Subcutaneous adipose tissue (tissue), 4 donors: Measurements from ENCODE around the gene ALOX5. TPM values are rescaled to one million over a fixed set of nuclear protein-coding genes. Genes with fewer than 3 reads are reported as not detected.

ENCODE experiments used
- total RNA-seq, 4 donors: library from RNA; depleted of rRNA; stranded (reverse); fragments of >200 nt; gene quantifications; one replicate each; pipeline ENCODE4 v1.1.0, GENCODE V29; 2016
- TF ChIP-seq, protein P1 (sequence below): fragments of 450-650 bp; IDR thresholded peaks from one replicate; pipeline ENCODE4 v1.5.1; 2016; ENCODE audit warnings: low read depth, mild to moderate bottlenecking, control low read depth, antibody characterized with exemption, moderate library complexity

The ALOX5 gene
- total RNA-seq, 4 donors from 2014 or later = 31.8 to 63.9 (median 41.1) TPM

GRCh38 chr10:45432700-45433472 is 58.9 kb downstream of the ALOX5 start:
- TF ChIP-seq, protein P1, sequence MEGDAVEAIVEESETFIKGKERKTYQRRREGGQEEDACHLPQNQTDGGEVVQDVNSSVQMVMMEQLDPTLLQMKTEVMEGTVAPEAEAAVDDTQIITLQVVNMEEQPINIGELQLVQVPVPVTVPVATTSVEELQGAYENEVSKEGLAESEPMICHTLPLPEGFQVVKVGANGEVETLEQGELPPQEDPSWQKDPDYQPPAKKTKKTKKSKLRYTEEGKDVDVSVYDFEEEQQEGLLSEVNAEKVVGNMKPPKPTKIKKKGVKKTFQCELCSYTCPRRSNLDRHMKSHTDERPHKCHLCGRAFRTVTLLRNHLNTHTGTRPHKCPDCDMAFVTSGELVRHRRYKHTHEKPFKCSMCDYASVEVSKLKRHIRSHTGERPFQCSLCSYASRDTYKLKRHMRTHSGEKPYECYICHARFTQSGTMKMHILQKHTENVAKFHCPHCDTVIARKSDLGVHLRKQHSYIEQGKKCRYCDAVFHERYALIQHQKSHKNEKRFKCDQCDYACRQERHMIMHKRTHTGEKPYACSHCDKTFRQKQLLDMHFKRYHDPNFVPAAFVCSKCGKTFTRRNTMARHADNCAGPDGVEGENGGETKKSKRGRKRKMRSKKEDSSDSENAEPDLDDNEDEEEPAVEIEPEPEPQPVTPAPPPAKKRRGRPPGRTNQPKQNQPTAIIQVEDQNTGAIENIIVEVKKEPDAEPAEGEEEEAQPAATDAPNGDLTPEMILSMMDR = no peak

GRCh38 chr10:45433716-45434469 is 59.9 kb downstream of the ALOX5 start:
- TF ChIP-seq, protein P1 = no peak

DNA sequence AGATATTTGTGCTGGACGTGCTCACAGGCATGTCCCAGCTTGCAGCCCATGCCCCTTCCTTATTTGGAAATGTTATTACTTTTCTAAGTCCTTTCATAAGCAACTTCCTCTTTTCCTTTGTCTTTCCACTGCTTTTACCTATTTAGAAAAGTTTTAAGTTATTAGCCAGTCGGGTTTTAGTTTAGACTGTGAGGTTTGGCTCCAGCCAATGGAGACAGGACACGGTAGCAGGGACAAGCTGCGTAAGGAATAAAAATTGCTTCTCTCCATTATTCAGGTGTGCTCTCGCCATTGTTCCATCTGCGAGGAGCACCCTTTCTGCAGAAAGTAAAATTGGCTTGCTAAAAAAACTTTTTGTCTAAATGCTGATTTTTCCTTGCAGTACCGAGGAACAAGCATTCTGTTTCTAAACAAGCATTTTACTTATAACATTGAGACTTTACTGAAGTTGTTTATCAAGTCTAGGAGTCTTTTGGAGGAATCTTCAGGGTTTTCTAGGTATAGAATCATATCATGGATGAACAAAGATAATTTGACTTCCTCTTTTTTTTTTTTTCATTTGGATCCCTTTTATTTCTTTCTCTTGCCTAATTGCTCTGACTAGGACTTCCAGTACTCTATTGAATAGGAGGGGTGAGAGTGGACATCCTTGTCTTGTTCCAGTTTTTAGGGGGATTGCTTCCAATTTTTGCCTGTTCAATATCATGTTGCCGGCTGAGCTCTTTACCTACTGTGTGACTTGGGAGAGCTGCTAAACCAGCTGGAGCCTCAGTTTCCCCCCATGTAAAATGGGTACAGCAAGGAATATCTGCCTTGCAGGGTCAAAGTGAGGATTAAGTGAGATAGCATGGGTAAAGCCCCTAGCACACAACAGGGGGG is 63.8 kb downstream of the ALOX5 start:
- TF ChIP-seq, protein P1 = no peak

DNA sequence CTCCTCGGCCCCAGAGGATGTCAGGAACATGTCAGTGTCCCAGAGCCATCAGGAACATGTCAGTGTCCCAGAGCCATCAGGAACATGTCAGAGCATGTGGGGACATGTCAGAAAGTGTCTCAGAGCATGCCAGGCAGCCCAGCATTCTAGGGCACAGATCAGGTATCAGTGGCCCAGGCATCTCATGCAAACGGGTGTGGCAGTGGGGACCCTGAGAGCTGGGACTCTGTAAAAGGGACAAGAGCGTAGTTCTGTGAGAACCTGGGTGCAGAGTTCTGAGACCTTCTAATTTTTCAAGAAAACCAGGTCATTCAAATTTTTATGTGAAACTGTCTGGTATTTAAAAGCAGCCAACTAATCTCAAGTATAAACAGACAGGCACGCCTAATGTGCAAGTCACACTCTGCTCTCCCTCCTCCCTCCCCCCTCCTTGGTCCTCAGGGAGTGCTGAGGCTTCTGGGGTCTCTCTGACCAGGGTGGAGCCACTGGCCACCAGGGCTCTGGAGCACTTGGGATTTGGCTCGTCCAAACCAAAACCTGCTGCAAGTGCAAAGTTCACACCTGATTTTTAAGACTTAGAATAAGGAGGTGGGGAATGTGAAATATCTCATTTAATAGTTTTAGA is 64.6 kb downstream of the ALOX5 start:
- TF ChIP-seq, protein P1 = no peak

- TF ChIP-seq, protein P1 = no peak
Observed at GRCh38 chr10:45439365-45439764, 65.3 kb downstream of the ALOX5 start.

GRCh38 chr10:45439873-45440272 is 65.9 kb downstream of the ALOX5 start:
- TF ChIP-seq, protein P1 = no peak
